ENCODE results near the gene ARHGAP24.
"Not testable (repeated sequence)": the region's sequence is repeated elsewhere in the genome, so short reads cannot be mapped to it uniquely, and the experiment has no call there.

The ARHGAP24 gene

DNA sequence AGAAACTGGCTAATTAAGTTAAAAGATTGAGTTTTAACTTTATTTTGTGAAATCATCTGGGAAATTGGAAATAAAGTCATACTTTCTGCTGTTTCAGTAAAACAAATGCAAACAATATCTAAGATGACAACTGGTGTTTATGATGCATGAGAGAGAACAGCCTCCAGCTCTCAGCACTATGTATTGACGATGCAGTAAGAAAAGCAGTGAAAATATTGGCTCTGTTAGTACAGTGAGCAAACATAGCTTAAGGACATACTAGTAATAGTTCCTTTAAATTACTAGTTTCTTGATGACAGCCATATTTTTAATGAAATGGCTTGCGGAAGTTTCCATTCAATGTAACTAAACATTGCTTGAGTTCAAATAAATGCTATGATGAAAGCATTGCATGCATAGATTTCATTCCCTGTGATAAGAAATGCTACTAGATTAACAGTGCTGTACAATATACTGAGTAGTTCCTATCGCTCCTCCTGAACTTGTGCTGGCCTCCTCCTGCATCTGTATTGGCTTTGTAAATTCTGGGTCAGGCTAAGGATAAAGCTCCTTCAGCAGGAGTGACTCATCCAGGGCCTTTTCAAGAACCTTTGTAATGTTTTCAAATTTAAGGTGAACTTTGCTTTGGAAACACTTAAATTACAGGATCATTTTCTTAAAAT is 11.6 kb downstream of the ARHGAP24 start:
- DNase-seq = no peak

DNA sequence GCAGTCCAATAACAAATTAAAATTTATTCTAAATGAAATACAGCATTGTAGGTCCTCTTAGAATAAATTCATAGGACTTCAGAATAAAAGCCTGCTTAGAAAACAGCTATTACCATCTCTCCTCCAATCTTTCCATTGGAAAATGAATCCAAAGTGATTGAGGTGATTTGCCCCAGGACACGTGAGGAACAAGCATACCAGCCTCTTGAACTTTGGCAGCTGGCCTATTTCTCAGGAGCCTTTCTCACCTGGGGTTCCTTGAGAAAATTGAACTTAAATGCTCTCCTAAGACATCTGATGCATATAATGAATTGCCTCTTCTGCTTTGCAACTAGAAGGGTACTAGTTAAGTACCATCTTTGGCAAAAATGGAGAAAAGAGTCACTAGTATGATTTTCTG is 13.5 kb downstream of the ARHGAP24 start:
- DNase-seq = no peak

- DNase-seq = no peak
These were observed 14.5 kb downstream of the ARHGAP24 start for GRCh38 chr4:85489273-85489981.

DNA sequence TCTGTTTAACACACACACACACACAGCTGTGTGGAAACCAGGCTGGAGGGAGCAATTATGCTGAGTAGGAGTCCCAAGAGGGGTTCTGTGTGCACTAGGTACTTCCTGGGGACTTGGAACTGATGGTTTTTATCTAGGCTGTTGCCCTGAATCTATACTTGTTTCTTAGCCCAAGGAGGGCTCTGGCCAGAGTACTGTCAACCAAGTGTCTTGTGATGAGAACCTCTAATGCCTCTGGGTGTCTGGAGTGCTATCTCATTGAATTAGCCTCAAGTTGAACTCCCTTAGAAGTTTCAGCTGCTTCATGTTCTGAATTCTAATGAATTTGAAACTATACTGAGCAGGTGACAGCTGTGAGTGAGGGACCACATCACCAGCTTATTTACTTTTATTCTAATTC is 16.6 kb downstream of the ARHGAP24 start:
- no peak for DNase-seq

GRCh38 chr4:85492336-85492735 is 17.4 kb downstream of the ARHGAP24 start:
- DNase-seq = no peak

- no peak for DNase-seq
These were observed 20.7 kb downstream of the ARHGAP24 start for GRCh38 chr4:85495621-85496020.

GRCh38 chr4:85496126-85496849 is 21.3 kb downstream of the ARHGAP24 start:
- DNase-seq = no peak

- DNase-seq = no peak
These were observed 22.0 kb downstream of the ARHGAP24 start for GRCh38 chr4:85496933-85497332.

DNA sequence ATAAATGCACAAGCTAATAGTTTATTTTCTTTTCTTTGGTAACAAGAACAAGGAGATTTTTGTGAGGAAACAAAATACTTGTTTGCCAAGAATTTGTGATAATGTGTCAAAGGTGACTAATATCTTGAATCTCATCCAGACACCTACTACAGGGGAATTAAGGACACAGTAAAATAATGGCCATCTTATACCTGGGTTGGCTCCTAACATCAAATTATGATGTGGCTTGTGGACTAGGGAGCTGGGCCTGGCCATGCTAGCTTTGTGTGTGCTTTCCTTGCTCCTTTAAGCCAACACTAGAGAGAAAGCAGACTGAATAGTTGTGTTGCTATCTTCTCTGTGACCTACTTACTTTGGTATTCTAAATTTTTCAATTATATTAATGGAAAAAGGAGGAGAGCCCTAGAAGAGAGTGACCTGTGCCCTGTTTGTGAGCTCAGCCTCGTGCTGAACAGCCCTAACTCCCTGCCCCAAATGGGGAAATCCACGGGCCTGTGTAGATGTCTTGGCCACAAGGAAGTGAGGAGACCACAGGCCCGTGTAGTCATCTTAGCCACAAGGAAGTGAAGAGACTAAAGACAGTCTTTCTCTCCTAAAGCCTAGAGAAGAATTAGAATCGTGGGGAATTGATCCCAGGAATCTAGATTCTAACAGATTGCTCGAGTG is 23.3 kb downstream of the ARHGAP24 start:
- no peak for DNase-seq

GRCh38 chr4:85499573-85499972 is 24.6 kb downstream of the ARHGAP24 start:
- DNase-seq = no peak

DNA sequence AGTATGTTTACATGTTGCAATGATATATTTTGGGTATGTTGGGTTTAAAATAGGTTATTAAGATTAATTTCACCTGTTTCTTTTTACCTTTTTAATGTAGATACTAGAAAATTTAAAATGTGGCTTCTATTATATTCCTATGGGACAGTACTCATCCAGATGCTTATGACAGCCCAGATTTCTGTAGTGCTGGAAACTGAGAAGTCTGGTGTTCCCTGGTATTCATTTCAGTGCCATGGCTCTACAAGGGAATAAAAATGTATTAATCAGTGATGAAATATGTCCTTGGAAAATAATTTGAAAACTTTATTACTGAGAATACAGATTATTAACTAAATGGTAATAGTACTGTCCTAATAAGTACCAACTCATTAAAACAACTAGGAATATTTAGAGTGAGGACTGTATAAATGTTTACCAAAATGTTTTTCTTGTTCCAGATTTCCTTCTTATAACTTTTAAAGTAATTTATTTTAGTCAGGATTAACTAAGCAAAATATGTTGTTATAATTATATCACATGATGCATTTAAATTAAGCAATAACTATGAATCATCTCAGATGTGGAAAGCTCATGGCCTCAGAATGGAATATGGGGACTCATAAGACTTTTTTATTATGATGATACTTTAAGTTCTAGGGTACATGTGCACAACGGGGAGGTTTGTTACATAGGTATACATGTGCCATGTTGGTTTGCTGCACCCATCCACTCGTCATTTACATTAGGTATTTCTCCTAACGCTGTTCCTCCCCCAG is 25.3 kb downstream of the ARHGAP24 start:
- DNase-seq = no peak

DNA sequence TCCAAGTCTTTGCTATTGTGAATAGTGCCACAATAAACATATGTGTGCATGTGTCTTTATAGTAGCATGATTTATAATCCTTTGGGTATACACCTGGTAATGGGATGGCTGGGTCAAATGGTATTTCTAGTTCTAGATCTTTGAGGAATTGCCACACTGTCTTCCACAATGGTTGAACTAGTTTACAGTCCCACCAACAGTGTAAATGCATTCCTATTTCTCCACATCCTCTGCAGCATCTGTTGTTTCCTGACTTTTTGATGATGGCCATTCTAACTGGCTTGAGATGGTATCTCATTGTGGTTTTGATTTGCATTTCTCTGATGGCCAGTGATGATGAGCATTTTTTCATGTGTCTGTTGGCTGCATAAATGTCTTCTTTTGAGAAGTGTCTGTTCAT is 26.2 kb downstream of the ARHGAP24 start:
- DNase-seq = not testable (repeated sequence)

GRCh38 chr4:85508654-85509053 is 33.7 kb downstream of the ARHGAP24 start:
- no peak for DNase-seq

- DNase-seq = no peak
These were observed 35.1 kb downstream of the ARHGAP24 start for GRCh38 chr4:85509882-85510631.

GRCh38 chr4:85510632-85510984 is 35.7 kb downstream of the ARHGAP24 start:
- DNase-seq = no peak

DNA sequence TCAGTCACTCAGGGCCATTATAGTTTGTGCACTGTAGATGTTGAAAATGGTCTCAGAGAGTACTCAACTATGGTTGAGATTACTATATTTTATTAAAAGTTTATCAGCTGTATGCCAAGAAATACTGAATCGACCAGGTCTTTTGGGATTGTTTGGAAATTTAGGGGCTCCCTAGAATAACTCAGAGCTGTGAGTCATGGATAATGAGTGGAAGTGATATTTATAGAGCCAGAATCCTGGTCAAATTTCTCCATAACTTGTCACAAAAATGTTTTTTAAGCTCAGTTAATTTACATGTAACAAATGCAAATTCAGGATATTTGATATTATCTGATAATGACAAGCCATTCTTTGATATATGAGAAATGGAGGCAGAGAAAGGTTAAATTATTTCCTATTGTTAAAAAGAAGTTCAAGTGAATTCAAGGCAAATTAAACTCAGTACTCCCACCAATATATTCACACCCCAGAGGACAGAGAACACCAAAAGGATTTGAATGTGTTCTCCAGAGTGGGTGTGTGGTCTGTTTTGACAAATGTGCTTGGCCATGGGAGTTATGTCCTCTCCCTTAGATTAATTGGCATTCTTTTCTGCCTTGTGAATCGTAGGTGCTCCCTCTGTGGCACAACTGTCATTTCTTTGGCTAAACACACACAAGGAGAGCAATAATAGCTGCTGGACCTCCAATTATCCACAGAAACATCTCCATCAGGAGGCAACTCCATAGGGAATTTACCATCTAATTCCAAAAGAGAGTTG is 37.7 kb downstream of the ARHGAP24 start:
- DNase-seq = no peak

- DNase-seq = no peak
These were observed 39.2 kb downstream of the ARHGAP24 start for GRCh38 chr4:85514117-85514516.

- DNase-seq = no peak
These were observed 39.8 kb downstream of the ARHGAP24 start for GRCh38 chr4:85514783-85515182.

GRCh38 chr4:85515701-85516100 is 40.8 kb downstream of the ARHGAP24 start:
- DNase-seq = no peak

- DNase-seq = not testable (repeated sequence)
These were observed 43.6 kb downstream of the ARHGAP24 start for GRCh38 chr4:85518526-85518925.

Data from NCI-H146 (cell line).